ENCODE data around the gene TAS1R1. TPM values are rescaled to one million over a fixed set of nuclear protein-coding genes. Genes with fewer than 3 reads are reported as not detected.
"Not testable (repeated sequence)": the region's sequence is repeated elsewhere in the genome, so short reads cannot be mapped to it uniquely, and the experiment has no call there.

The TAS1R1 gene
- total and polyA plus RNA-seq, 9 of the 15 experiments (the other 6 are each of a cell fraction or from before 2014, with no cell fraction given): 0.06 TPM; not detected in 8

DNA sequence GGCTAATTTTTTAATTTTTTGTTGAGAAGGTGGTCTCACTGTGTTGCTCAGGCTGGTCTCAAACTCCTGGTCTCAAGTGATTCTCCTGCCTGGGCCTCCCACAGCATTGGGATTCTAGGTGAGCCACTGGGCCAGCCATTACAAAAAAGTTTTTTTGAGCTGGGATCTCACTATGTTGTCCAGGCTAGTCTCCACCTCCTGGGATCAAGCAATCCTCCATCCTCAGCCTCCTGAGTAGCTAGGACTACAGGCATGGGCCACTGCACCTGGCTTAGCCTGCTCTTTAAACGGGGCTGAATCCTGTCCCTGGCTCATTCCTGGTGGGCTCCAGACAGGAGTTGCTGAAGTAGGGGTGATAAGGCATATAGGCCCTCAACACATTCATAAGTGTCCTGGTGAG is 2.5 kb downstream of the TAS1R1 start:
- FAIRE-seq: no peak
- H4K20me1 ChIP-seq (replicated peaks; ENCODE audit: control insufficient read depth, insufficient read depth, low read length): no peaks in the 10 kb centered on the region; the same call in 1 of the 2 replicates
- no peaks in the 10 kb centered on the region for H3K27me3 ChIP-seq (ENCODE audit: control insufficient read depth in 2 of 2, insufficient read depth in 2 of 2, low read length in 2 of 2)
- peak; percentile 99 for TF ChIP-seq ZNF121 (CRISPR knock-in tag; conservative IDR thresholded peaks at IDR 0.05)
- peak; percentile 46 for TF ChIP-seq RBM25 (IDR thresholded peaks at IDR 0.05; ENCODE audit: low read depth, low read length, severe bottlenecking)
- TF ChIP-seq PHB2 (IDR thresholded peaks at IDR 0.05; ENCODE audit: low read depth): no peak
- TF ChIP-seq BCOR (IDR thresholded peaks at IDR 0.05): 0 out of 2 replicates have a peak, but pooled peaks have one; percentile 29
- intact Hi-C loops (cut with micrococcal nuclease) (no loop called here), in situ Hi-C loops (cut with MboI) (loop anchor here (5.0 kb wide), 1 partner anchor 165 kb away; the partner anchor contains the start of gene ACOT7)
- peaks cover 4% of the 10 kb centered on the region; the same call in 2 of the 3 replicates for H3K36me3 ChIP-seq (ENCODE audit: control insufficient read depth, insufficient read depth, low read length)
- 42% methylated on average over 1 of the region's 1 CpG for WGBS (ENCODE audit: insufficient coverage, low coverage, missing lambda C conversion rate)
- no peak for DNase-seq (ENCODE audit: extremely low read depth in 1 of 4, low spot score in 3 of 4)
- peaks cover 18% of the 10 kb centered on the region for H3K79me2 ChIP-seq (ENCODE audit: control insufficient read depth, insufficient read depth, low read length)
- H3K9me3 ChIP-seq (replicated peaks; ENCODE audit: control insufficient read depth, insufficient read depth, low read depth, low read length): no peaks in the 10 kb centered on the region; the same call in 1 of the 2 replicates
- H3K4me1 ChIP-seq (replicated peaks in 1 of 2; ENCODE audit: control insufficient read depth in 2 of 2, insufficient read depth in 2 of 2, low read length in 2 of 2): peaks cover 18 to 22% of the 10 kb centered on the region in 2 experiments; a peak in 4 of 5 replicates
- H3K9me1 ChIP-seq (ENCODE audit: control insufficient read depth, insufficient read depth, low read length): no peaks in the 10 kb centered on the region
- H3K4me2 ChIP-seq (ENCODE audit: insufficient read depth, low read length): no peak overlapping the region
- H3K9ac ChIP-seq (ENCODE audit: insufficient read depth in 1 of 2, low read depth in 2 of 2, low read length in 2 of 2): no peak overlapping the region
- H3K4me3 ChIP-seq: no peak overlapping the region
- CTCF ChIA-PET (ENCODE audit: low intra/inter-chr PET ratio): no interaction called here
- H2AFZ ChIP-seq (ENCODE audit: low read depth, low read length): no peak overlapping the region
- no peak for ATAC-seq
- no peak overlapping the region for H3K27ac ChIP-seq (ENCODE audit: extremely low read depth, low read depth, low read length)
- no TSS peak for BruUV-seq (replicated peaks)
- POLR2A ChIA-PET: interaction anchor here (0.9 to 2.8 kb wide), 6 partner anchors 10 to 165 kb away, joined by 3 to 26 read pairs (median 4); partner anchors contain the start of genes ACOT7 and ZBTB48

- WGBS (ENCODE audit: insufficient coverage, low coverage, missing lambda C conversion rate): 61% methylated on average over 11 of the region's 11 CpGs
Measured at GRCh38 chr1:6559161-6559560, 4.1 kb downstream of the TAS1R1 start.

More at GRCh38 chr1:6559161-6559560, 4.1 kb downstream of the TAS1R1 start:
- ATAC-seq; H3K4me3 ChIP-seq; H3K4me2 ChIP-seq (ENCODE audit: insufficient read depth, low read length); FAIRE-seq; intact Hi-C loops (cut with micrococcal nuclease); H3K9ac ChIP-seq (ENCODE audit: insufficient read depth in 1 of 2, low read depth in 2 of 2, low read length in 2 of 2); H3K27ac ChIP-seq (ENCODE audit: extremely low read depth, low read depth, low read length); H2AFZ ChIP-seq (ENCODE audit: low read depth, low read length); CTCF ChIA-PET (ENCODE audit: low intra/inter-chr PET ratio); H3K36me3 ChIP-seq (ENCODE audit: control insufficient read depth, insufficient read depth, low read length); BruUV-seq (replicated peaks); H4K20me1 ChIP-seq (replicated peaks; ENCODE audit: control insufficient read depth, insufficient read depth, low read length); DNase-seq (ENCODE audit: extremely low read depth in 1 of 4, low spot score in 3 of 4); H3K27me3 ChIP-seq (ENCODE audit: control insufficient read depth in 2 of 2, insufficient read depth in 2 of 2, low read length in 2 of 2); H3K9me1 ChIP-seq (ENCODE audit: control insufficient read depth, insufficient read depth, low read length); H3K79me2 ChIP-seq (ENCODE audit: control insufficient read depth, insufficient read depth, low read length); H3K9me3 ChIP-seq (replicated peaks; ENCODE audit: control insufficient read depth, insufficient read depth, low read depth, low read length): not testable (repeated sequence)
- POLR2A ChIA-PET: interaction anchor here (0.6 to 1.7 kb wide), 3 partner anchors 17 to 52 kb away, joined by 3 read pairs; no protein-coding TSS in a partner anchor
- in situ Hi-C loops (cut with MboI): loop anchor here (5.0 kb wide), 1 partner anchor 167 kb away; the partner anchor contains the start of gene ACOT7
- peaks cover 11 to 19% of the 10 kb centered on the region in 2 experiments; a peak in 4 of 5 replicates for H3K4me1 ChIP-seq (replicated peaks in 1 of 2; ENCODE audit: control insufficient read depth in 2 of 2, insufficient read depth in 2 of 2, low read length in 2 of 2)
